Mesothelial cell of epicardium (in vitro differentiated cells): ENCODE measurements around the gene TRIOBP. TPM values are rescaled to one million over a fixed set of nuclear protein-coding genes. Genes with fewer than 3 reads are reported as not detected.

Experiments used
- DNase-seq, 2 experiments: peaks; one replicate each; pipeline ENCODE4 v3.0.0; 2021; ENCODE audit warnings: low spot score in 2 of 2; ENCODE audit not compliant: unreplicated experiment in 2 of 2
- H3K27ac Mint-ChIP-seq: 2 replicates; pipeline ENCODE4 v1.8.0; 2021; ENCODE audit warnings: mixed read lengths
- H3K27me3 Mint-ChIP-seq: 2 replicates; pipeline ENCODE4 v1.8.0; 2021; ENCODE audit warnings: low read depth, mixed read lengths
- H3K36me3 Mint-ChIP-seq: 2 replicates; pipeline ENCODE4 v1.8.0; 2021; ENCODE audit warnings: mixed read lengths
- H3K4me1 Mint-ChIP-seq: 2 replicates; pipeline ENCODE4 v1.8.0; 2021; ENCODE audit warnings: mixed read lengths
- H3K4me3 Mint-ChIP-seq: 2 replicates; pipeline ENCODE4 v1.8.0; 2021; ENCODE audit warnings: mild to moderate bottlenecking, moderate library complexity, mixed read lengths
- H3K9me3 Mint-ChIP-seq: 2 replicates; pipeline ENCODE4 v1.8.0; 2021; ENCODE audit warnings: mixed read lengths
- total RNA-seq: library from RNA; stranded (reverse); gene quantifications from 3 replicates; pipeline ENCODE4 v1.2.1, GENCODE V29; 2021
- TF ChIP-seq, protein P1 (sequence below): fragments of 200-600 bp; sonication (generic); IDR thresholded peaks from one replicate; pipeline ENCODE4 v1.5.0; 2021; ENCODE audit warnings: antibody characterized with exemption; ENCODE audit not compliant: unreplicated experiment

Gene TRIOBP
- total RNA-seq, 1 donor from 2014 or later: 76.1 TPM

DNA sequence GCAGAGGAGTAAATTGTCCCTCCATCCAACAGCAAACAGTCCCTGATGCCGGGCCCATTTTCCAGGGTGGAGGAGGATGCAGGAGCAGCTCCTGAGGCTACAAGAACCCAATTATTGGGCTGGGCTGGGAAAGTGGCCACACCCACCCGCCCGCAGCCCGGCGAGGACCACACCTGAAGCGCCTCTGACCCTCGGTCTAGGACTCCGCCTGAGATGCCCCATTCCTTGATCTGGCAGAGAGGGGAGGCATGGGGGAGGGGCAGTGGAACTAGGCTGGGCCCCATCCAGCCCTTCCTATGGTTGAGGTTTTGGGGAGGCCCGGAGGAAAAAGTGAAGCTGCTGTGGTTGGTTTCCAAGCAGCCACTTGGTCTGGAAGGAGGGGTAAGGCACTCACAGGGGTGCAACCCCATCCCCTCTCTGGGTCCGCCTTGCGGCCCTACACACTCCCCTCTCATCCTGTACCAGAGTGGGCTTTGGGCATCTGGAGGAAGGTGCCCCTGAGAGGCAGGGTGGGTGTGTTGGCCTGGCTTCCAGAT lies 23.9 kb upstream of the TRIOBP start:
- H3K27ac Mint-ChIP-seq: no peak overlapping the region
- TF ChIP-seq, protein P1, sequence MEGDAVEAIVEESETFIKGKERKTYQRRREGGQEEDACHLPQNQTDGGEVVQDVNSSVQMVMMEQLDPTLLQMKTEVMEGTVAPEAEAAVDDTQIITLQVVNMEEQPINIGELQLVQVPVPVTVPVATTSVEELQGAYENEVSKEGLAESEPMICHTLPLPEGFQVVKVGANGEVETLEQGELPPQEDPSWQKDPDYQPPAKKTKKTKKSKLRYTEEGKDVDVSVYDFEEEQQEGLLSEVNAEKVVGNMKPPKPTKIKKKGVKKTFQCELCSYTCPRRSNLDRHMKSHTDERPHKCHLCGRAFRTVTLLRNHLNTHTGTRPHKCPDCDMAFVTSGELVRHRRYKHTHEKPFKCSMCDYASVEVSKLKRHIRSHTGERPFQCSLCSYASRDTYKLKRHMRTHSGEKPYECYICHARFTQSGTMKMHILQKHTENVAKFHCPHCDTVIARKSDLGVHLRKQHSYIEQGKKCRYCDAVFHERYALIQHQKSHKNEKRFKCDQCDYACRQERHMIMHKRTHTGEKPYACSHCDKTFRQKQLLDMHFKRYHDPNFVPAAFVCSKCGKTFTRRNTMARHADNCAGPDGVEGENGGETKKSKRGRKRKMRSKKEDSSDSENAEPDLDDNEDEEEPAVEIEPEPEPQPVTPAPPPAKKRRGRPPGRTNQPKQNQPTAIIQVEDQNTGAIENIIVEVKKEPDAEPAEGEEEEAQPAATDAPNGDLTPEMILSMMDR: no peak
- H3K4me3 Mint-ChIP-seq: no peak overlapping the region
- no peak for DNase-seq
- H3K36me3 Mint-ChIP-seq: no peaks in the 10 kb centered on the region
- H3K27me3 Mint-ChIP-seq: no peaks in the 10 kb centered on the region
- H3K9me3 Mint-ChIP-seq: no peaks in the 10 kb centered on the region
- H3K4me1 Mint-ChIP-seq: peaks cover 22% of the 10 kb centered on the region

DNA sequence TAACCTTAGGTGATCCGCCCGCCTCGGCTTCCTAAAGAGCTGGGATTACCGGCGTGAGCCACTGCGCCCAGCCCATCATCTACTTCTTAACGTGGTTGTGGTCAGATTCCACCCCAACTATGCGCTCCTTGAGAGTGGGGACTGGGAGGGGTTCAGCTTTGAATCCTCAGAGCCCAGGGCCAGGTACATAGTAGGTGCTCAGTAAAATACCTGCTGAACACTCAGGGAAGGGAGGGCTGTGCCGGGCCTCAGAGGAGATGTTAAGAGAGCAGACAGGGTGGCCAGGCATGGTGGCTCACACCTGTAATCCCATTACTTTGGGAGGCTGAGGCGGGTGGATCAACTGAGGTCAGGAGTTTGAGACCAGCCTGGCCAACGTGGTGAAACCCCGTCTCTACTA lies 22.6 kb upstream of the TRIOBP start:
- Mint-ChIP-seq H3K4me1 (peaks cover 23% of the 10 kb centered on the region), H3K27ac (peak overlapping the region; percentile 34), H3K27me3 (no peaks in the 10 kb centered on the region), H3K36me3 (no peaks in the 10 kb centered on the region), H3K4me3 (no peak overlapping the region), H3K9me3 (no peaks in the 10 kb centered on the region)
- TF ChIP-seq, protein P1: no peak
- DNase-seq: no peak

DNA sequence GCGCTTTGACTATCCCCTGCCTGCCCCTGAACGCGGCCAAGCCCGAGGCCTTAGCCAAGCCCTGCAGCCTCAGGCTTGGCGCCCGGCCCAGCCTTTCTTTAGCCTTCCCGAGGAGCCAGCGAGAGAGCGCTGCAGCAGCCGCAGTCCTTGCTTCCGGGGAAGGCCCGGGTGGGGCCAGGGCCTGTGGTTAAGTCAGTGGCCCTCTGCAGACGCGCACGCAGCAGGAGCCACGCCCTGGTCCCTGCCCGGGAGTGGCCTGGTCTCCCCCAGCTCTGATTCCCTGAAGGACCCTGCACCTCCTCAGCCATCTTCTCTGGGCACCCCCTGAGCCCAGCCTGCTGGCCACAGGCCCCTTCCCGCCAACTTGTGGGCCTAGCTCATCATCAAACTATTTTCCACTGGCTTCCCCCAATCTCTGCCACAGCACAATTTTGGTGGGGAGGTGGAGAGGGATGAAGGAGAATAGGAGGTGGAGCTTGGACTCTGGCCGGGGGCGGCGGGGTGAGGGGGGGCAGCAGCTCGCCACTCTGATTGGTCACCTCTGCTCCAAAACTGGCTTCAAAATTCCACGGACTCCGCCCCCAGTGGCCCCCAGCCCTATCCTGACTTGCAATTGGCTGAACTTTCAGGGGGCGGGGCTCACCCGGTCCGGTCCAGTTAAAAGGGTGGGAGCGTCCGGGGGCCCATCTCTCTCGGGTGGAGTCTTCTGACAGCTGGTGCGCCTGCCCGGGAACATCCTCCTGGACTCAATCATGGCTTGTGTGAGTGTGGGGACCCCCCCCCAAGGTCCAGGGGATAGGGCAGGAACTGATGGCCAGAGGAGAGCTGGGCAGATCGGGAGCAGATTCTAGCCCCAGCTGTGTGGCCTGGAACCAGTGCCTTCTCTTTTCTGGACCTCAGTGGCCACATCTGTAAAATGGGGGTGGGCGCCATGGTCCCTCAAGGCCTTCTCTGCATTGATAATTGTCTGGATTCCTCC lies 21.6 kb upstream of the TRIOBP start, which contains the start of gene LGALS1:
Gene LGALS1, plus strand, starts transcription at position 686 of the 979 bp plus-strand sequence. Its CDS starts 67 bp downstream, at position 753.
- Mint-ChIP-seq H3K4me3 (peak within 1 kb of the TSS; percentile 72), H3K36me3 (no peaks in the 10 kb centered on the region), H3K9me3 (no peaks in the 10 kb centered on the region), H3K4me1 (peaks cover 23% of the 10 kb centered on the region), H3K27me3 (no peaks in the 10 kb centered on the region), H3K27ac (peak within 1 kb of the TSS; percentile 95)
- no peak for DNase-seq
- TF ChIP-seq, protein P1: no peak

DNA sequence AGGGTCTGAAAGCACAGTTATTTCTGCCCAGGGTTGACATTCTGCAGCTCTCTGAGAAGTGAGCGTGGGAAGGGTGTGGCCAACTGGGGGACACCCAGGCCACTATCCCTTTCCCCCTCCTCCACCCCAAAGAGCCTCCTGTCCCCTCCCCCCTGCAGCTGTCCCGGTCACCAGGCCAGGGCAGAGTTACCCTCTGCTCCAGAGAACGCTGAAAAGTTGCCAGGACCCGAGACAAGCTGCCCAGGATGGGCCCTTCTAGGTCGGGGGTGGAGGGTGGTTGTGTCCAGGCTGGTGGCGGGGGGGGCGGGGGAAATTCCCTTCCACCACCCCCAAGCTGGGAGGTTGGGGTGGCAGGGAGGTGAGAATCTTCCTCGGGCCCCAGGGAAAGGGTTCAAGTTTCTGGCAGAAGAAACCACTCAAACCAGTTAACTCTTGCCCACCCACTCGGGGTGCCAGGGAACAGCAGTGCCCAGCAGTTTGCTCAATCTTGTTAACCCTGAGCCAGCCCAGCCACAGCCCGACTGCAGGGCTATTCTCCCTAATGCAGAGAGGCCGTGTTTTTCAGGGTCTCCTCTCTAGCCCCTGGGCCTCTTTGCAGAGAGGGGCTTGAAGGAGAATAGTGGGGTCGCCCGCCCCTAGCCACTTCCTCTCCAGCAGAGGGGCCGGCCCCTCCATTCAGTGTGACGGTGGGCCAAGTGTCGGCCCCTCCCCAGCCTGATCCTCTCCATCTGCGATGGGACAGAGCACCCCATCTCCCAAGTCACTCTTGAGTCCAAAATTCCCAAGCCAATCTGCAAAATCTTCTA lies 20.7 kb upstream of the TRIOBP start:
- TF ChIP-seq, protein P1: no peak
- no peaks in the 10 kb centered on the region for H3K27me3 Mint-ChIP-seq
- H3K4me3 Mint-ChIP-seq: peak overlapping the region; percentile 72
- H3K9me3 Mint-ChIP-seq: no peaks in the 10 kb centered on the region
- peaks cover 25% of the 10 kb centered on the region for H3K4me1 Mint-ChIP-seq
- no peak for DNase-seq
- H3K27ac Mint-ChIP-seq: peak overlapping the region; percentile 95
- H3K36me3 Mint-ChIP-seq: no peaks in the 10 kb centered on the region

DNA sequence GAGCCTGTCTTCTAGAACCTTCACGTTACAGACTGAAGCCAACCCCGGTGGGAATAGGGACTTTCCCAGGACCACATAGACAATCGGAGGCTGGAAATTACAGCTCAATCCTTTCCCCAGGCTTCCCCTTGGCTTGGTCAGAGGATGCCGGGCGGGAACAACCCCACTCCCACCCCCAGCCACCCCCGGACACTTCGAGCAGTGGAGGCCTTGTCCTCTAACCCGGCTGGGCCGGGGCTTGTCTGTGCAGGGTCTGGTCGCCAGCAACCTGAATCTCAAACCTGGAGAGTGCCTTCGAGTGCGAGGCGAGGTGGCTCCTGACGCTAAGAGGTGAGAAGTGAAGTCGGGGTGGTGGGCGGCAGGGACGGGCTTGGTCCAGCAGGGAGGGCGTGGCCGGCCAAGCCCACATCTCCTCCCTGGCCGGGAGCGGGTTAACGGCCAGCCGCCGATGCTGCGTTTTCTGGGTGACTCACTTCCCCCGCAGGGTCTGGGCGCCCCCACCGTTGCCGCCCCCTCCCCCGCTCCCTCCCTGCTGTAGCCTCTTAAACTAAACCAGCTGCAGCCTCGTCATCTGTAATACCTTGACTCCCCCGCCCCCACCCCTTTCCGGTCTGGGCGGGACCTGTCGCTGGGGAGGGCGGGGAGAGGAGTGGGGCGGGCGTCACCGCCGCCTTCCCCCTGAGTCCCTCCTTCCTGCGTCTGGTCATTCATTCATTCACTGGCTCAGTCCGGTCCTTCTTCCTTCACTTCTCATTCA lies 19.9 kb upstream of the TRIOBP start:
- Mint-ChIP-seq H3K4me3 (peak overlapping the region; percentile 72), H3K27ac (peak overlapping the region; percentile 95), H3K27me3 (no peaks in the 10 kb centered on the region), H3K4me1 (peaks cover 30% of the 10 kb centered on the region), H3K9me3 (no peaks in the 10 kb centered on the region), H3K36me3 (no peaks in the 10 kb centered on the region)
- TF ChIP-seq, protein P1: no peak
- DNase-seq: peak; percentile 74 to 79
